GM21381 (cell line): ENCODE data around the gene TYMS.

Source experiments
- ATAC-seq: cut with Tn5 transposase; IDR thresholded peaks from one replicate; pipeline ENCODE4 v1.9.1; 2021; ENCODE audit warnings: mild to moderate bottlenecking, moderate library complexity; ENCODE audit not compliant: unreplicated experiment

The TYMS gene

DNA sequence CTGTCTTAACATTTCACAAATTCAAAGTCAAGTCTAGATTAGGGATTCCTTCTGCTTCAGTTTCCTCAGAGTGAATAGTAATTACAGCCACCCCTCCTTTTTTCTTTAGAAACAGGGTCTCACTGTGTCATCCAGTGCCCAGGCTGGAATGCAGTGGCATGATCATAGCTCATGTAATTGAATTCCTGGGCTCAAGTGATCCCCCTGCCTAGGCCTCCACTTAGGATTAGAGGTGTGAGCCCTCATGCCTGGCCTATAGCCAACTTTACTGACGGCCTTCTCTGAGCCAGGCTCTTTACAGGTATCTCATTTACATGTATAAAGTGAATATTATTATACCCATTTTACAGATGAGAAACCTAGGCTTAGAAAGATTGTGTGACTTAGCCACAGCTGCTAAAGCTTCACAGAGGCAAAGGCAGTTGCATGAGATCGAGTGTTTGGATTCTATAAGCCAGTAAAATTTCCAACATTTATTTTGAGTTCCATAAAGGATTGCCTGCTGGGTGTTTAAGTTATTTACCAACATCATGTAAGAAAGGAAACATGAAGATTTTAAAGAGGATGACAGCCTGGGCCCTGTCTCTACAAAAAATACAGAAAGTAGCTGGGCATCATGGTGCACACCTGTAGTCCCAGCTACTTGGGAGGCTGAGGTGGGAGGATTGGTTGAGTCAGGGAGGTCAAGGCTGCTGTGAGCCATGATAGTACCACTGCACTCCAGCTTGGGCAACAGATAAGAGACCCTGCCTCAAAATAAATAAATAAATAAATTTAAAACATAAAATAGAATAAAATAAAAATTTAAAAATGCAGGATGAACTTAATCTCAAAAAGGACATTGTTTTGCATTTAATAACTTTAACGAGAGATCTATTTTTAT is 53.2 kb downstream of the TYMS start:
- ATAC-seq: no peak

DNA sequence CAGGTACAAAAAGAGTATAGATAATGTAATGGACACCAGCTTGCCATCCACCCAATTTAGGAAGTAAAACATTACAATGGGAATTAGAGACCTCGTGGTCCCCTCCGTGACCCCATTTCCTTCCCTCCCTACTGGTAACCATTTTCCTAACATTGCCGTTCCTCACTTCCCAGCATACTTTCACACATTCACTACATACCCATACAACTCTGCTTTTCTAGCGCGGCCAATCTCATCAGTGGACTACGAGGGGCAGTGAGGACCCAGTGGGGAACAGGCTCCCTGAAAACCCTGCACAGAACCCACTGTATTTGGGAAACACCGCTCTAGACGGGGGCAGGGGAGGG is 53.8 kb downstream of the TYMS start:
- ATAC-seq: peak; percentile 10

DNA sequence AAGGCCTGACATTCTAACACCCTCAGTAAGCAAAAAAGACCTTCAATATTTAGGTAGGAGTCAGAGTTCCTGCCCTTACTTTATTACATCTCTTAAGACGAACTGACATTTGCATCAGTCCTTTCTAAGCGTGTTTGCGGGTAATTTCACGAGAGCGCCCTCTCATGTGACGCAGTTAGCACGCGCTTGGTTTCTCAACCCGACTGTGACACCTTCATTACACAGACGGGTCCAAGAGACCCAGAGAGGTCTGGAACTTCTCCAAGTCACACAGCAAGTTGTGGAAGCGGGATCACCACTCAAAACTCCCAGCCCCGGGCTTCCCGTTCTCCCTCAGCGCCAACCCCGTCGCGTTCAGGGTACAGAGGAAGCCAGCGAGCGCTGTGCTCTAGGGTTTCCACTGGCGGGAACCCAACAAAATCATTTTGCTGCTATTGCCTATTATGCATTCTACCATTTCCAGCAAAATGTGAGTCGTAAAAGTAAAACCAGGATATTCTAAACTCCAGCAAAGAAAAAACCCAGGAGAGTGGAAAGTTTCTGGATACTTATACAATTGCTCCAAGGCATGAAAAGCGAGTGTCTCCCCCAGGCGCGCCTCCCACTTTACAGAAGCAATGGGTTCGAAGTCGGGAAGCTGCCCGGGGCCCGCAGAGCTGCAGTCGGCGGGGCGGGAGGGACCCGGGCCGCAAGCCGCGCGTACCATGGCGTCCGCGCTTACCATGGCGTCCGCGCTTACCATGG is 54.4 kb downstream of the TYMS start:
- peak; percentile 63 for ATAC-seq

DNA sequence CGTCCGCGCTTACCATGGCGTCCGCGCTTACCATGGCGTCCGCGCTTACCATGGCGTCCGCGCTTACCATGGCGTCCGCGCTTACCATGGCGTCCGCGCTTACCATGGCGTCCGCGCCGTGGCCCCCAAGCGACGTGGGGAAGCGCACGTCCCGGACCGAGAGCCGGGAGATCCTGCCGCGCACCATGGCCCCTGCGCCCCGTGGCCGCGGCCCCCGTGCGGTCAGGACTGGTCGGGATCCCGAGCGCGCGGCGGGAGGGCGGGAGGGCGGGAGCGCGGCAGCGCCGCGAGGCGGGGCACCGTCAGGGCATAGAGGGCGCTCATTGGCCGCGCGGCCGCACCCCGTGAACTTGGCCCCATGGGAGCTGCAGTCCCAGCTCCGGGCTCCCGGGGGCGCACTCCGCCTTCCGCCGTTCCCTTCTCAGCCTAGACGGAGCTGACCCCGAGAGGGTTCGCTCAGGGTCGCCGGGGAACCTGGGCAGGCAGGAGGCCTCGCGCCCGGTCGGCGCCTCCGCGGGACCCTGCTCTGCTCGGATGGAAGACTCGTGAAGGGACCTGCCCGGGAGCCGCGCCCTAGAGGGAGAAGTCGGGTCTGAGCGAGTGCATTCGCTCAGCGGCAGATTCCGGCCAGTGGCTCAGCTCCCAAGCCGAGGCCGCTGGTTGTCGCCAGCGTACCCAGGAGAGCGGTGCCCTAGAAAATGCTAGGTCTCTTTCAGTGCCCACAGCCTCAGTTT is 55.1 kb downstream of the TYMS start, which contains the start of gene ENOSF1:
Gene ENOSF1 (minus strand): TSS at position 230 of the 734 bp plus-strand sequence. CDS start 43 bp downstream, at position 187.
- peak; percentile 77 for ATAC-seq

DNA sequence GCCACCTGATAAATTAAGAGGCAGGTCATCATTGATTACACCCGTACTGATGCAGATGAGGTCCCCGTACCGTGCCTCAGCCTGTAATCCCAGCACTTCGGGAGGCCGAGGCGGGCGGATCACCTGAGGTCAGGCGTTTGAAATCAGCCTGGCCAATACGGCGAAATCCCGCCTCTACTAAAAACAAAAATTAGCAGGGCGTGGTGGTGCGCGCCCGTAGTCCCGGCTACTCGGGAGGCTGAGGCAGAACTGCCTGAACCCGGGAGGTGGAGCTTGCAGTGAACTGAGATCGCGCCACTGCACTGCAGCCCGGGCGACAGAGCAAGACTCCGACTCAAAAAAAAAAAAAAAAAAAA is 55.7 kb downstream of the TYMS start:
- no peak for ATAC-seq

DNA sequence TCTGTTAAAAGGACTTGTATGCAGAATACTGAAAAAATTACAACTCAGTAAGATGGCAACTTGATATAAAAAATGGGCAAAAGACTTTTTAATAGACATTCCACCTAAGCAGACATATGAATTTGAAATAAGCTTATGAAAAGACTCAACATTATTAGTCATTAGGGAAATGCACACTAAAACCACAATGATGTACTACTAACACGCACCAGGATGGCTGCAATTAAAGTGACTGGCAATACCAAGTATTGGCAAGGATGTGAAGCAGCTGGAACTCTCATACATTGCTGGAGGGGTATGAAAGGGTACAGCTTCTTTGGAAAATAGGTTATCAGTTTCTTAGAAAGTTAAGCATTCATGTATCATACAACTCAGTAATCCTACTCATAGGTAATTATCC is 58.2 kb downstream of the TYMS start:
- no peak for ATAC-seq

DNA sequence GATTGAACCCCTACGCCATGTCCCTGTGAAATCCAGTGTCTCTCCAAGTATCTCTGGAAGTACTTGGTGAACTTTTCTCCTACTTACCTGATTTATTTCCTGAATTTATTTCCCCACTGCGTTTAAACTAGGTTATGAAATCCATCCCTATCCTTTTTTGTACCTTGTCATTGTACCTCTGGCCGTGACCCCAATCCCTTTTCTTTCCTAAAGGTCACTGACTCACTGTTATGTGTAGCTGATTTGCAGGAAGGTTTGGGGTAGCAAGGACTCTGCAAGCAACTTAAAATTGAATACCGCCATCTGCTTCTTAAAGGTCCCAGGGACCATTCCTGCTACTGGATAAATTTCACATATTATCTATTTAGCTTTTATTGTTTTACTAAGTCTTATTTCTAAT is 59.5 kb downstream of the TYMS start:
- ATAC-seq: no peak
